BLaER1 treated with 17β-estradiol and CSF1 and Interleukin-3, amounts not matched to agents 10 nM and 100 nM (cell line): Measurements from ENCODE around the gene EMC8.

Experiments used
- H3K27ac ChIP-seq, 11 experiments: shearing (Covaris generic); formaldehyde crosslinking; 2 replicates each; pipeline ENCODE4 v1.8.1; 2022
- H3K27me3 ChIP-seq, 11 experiments: shearing (Covaris generic); formaldehyde crosslinking; 2 replicates each; pipeline ENCODE4 v1.8.1; 2022
- H3K36me3 ChIP-seq, 11 experiments: shearing (Covaris generic); formaldehyde crosslinking; 2 replicates each; pipeline ENCODE4 v1.8.1; 2022
- H3K4me1 ChIP-seq, 10 experiments: shearing (Covaris generic); formaldehyde crosslinking; 2 replicates each; pipeline ENCODE4 v1.8.1; 2022
- H3K4me2 ChIP-seq, 11 experiments: shearing (Covaris generic); formaldehyde crosslinking; 2 replicates each; pipeline ENCODE4 v1.8.1; 2022
- H3K4me3 ChIP-seq, 10 experiments: shearing (Covaris generic); formaldehyde crosslinking; 2 replicates each; pipeline ENCODE4 v1.8.1; 2022
- H3K9ac ChIP-seq, 11 experiments: shearing (Covaris generic); formaldehyde crosslinking; 2 replicates each; pipeline ENCODE4 v1.8.1; 2022
- H3K9me3 ChIP-seq, 11 experiments: shearing (Covaris generic); formaldehyde crosslinking; replicated peaks in 1 of 11; 2 replicates each; pipeline ENCODE4 v1.8.1; 2022
- H4K20me1 ChIP-seq, 11 experiments: shearing (Covaris generic); formaldehyde crosslinking; 2 replicates each; pipeline ENCODE4 v1.8.1; 2022
- Cebpa-rat ChIP-seq, 11 experiments: shearing (Covaris generic); IDR thresholded peaks; 2 replicates each; pipeline ENCODE4 v1.8.1; 2022

Gene EMC8

GRCh38 chr16:85746460-85747215 lies 52.7 kb downstream of the EMC8 start:
- H3K9ac ChIP-seq: no peak overlapping the region
- H3K36me3 ChIP-seq: peaks cover 0 to 6% (median 0%) of the 10 kb centered on the region in 11 experiments; a peak in 1 of 22 replicates
- H4K20me1 ChIP-seq: peaks cover 0 to 69% (median 27%) of the 10 kb centered on the region in 11 experiments; a peak in 15 of 22 replicates
- peak overlapping the region in 10 of 11 experiments; percentile 3 to 100 (median 74); a peak in 19 of 22 replicates for H3K4me2 ChIP-seq
- no peak overlapping the region for H3K4me3 ChIP-seq
- no peak for TF ChIP-seq Cebpa-rat (IDR thresholded peaks at IDR 0.05)
- H3K27ac ChIP-seq: no peak overlapping the region
- H3K9me3 ChIP-seq: no peaks in the 10 kb centered on the region
- H3K4me1 ChIP-seq: peaks cover 23 to 85% (median 64%) of the 10 kb centered on the region in 10 experiments
- peaks cover 0 to 22% (median 0%) of the 10 kb centered on the region in 11 experiments; a peak in 7 of 22 replicates for H3K27me3 ChIP-seq

GRCh38 chr16:85738923-85739715 lies 60.2 kb downstream of the EMC8 start:
- Histone ChIP-seq H3K36me3 (peaks cover 0 to 17% (median 0%) of the 10 kb centered on the region in 11 experiments; a peak in 2 of 22 replicates), H3K27me3 (peaks cover 0 to 13% (median 0%) of the 10 kb centered on the region in 11 experiments; a peak in 3 of 22 replicates), H3K9ac (no peak overlapping the region), H3K9me3 (no peaks in the 10 kb centered on the region), H3K4me2 (0 out of 22 replicates have a peak overlapping the region, but pooled peaks of 1 of the 11 experiments have one; percentile 2), H3K27ac (no peak overlapping the region), H3K4me1 (peaks cover 22 to 61% (median 38%) of the 10 kb centered on the region in 10 experiments), H3K4me3 (no peak overlapping the region), H4K20me1 (peaks cover 0 to 47% (median 13%) of the 10 kb centered on the region in 11 experiments; a peak in 11 of 22 replicates)
- TF ChIP-seq Cebpa-rat (IDR thresholded peaks at IDR 0.05): no peak

GRCh38 chr16:85736921-85737320 lies 62.4 kb downstream of the EMC8 start:
- H3K4me1 ChIP-seq: peaks cover 37 to 72% (median 56%) of the 10 kb centered on the region in 10 experiments
- peaks cover 0 to 13% (median 0%) of the 10 kb centered on the region in 11 experiments; a peak in 3 of 22 replicates for H3K27me3 ChIP-seq
- no peak for TF ChIP-seq Cebpa-rat (IDR thresholded peaks at IDR 0.05)
- H3K4me2 ChIP-seq: peak overlapping the region in 9 of 11 experiments; percentile 75 to 95 (median 82); a peak in 13 of 22 replicates
- no peak overlapping the region for H3K27ac ChIP-seq
- no peaks in the 10 kb centered on the region for H3K9me3 ChIP-seq
- H3K36me3 ChIP-seq: peaks cover 0 to 19% (median 0%) of the 10 kb centered on the region in 11 experiments; a peak in 3 of 22 replicates
- peaks cover 0 to 31% (median 13%) of the 10 kb centered on the region in 11 experiments; a peak in 11 of 22 replicates for H4K20me1 ChIP-seq
- no peak overlapping the region for H3K9ac ChIP-seq
- no peak overlapping the region for H3K4me3 ChIP-seq

GRCh38 chr16:85735946-85736345 lies 63.4 kb downstream of the EMC8 start:
- no peaks in the 10 kb centered on the region for H3K9me3 ChIP-seq
- H3K27me3 ChIP-seq: peaks cover 0 to 13% (median 0%) of the 10 kb centered on the region in 11 experiments; a peak in 3 of 22 replicates
- peaks cover 37 to 77% (median 63%) of the 10 kb centered on the region in 10 experiments for H3K4me1 ChIP-seq
- H3K4me3 ChIP-seq: no peak overlapping the region
- H3K9ac ChIP-seq: 0 out of 22 replicates have a peak overlapping the region, but pooled peaks of 1 of the 11 experiments have one; percentile 16
- peaks cover 0 to 11% (median 0%) of the 10 kb centered on the region in 11 experiments; a peak in 3 of 22 replicates for H3K36me3 ChIP-seq
- no peak for TF ChIP-seq Cebpa-rat (IDR thresholded peaks at IDR 0.05)
- peaks cover 0 to 31% (median 13%) of the 10 kb centered on the region in 11 experiments; a peak in 11 of 22 replicates for H4K20me1 ChIP-seq
- H3K27ac ChIP-seq: no peak overlapping the region
- H3K4me2 ChIP-seq: peak overlapping the region; percentile 73 to 95 (median 80); a peak in 21 of 22 replicates

DNA sequence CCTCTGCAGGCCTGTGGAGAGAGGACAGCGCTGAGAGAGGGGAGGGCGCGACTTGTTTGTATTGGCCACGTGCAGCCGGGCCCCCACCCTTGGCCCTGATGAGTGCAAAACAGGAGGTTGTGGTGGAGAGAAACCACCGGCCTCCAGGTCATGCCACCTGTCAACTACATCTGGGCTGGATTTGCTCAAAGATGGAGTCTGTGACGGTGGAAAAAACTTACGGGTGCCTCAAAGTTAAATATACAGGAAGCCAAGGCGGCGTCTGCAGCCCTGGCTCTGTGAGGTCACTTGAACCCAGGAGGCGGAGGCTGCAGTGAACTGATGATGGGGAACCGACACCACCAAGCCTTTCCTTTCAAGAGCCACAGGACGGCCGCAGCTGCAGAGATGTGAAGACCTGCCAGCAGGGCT lies 64.1 kb downstream of the EMC8 start:
- Histone ChIP-seq H3K4me2 (peak overlapping the region; percentile 73 to 95 (median 80)), H4K20me1 (peaks cover 0 to 31% (median 13%) of the 10 kb centered on the region in 11 experiments; a peak in 11 of 22 replicates), H3K9ac (peak overlapping the region in 8 of 11 experiments; percentile 2 to 53 (median 37); a peak in 12 of 22 replicates), H3K27ac (peak overlapping the region in 9 of 11 experiments; percentile 13 to 83 (median 72); a peak in 15 of 22 replicates), H3K4me3 (peak overlapping the region in 5 of 10 experiments; percentile 2 to 39 (median 13); a peak in 5 of 20 replicates), H3K36me3 (peaks cover 0 to 5% (median 0%) of the 10 kb centered on the region in 11 experiments; a peak in 1 of 22 replicates), H3K9me3 (no peaks in the 10 kb centered on the region), H3K27me3 (peaks cover 0 to 13% (median 0%) of the 10 kb centered on the region in 11 experiments; a peak in 3 of 22 replicates), H3K4me1 (peaks cover 40 to 83% (median 70%) of the 10 kb centered on the region in 10 experiments)
- TF ChIP-seq Cebpa-rat (IDR thresholded peaks at IDR 0.05): no peak

- TF ChIP-seq Cebpa-rat (IDR thresholded peaks at IDR 0.05): no peak
- Histone ChIP-seq H3K4me3 (peak overlapping the region in 5 of 10 experiments; percentile 2 to 39 (median 13); a peak in 4 of 20 replicates), H3K36me3 (peaks cover 0 to 5% (median 0%) of the 10 kb centered on the region in 11 experiments; a peak in 1 of 22 replicates), H4K20me1 (peaks cover 0 to 31% (median 13%) of the 10 kb centered on the region in 11 experiments; a peak in 11 of 22 replicates), H3K4me2 (peak overlapping the region; percentile 73 to 95 (median 80)), H3K9me3 (no peaks in the 10 kb centered on the region), H3K27ac (peak overlapping the region in 9 of 11 experiments; percentile 65 to 83 (median 72); a peak in 18 of 22 replicates), H3K27me3 (peaks cover 0 to 13% (median 0%) of the 10 kb centered on the region in 11 experiments; a peak in 3 of 22 replicates), H3K9ac (peak overlapping the region in 8 of 11 experiments; percentile 2 to 53 (median 41); a peak in 13 of 22 replicates), H3K4me1 (peaks cover 48 to 91% (median 78%) of the 10 kb centered on the region in 10 experiments)
Observed at GRCh38 chr16:85734311-85735017, 64.9 kb downstream of the EMC8 start.

GRCh38 chr16:85733839-85734170 lies 65.5 kb downstream of the EMC8 start:
- no peak for TF ChIP-seq Cebpa-rat (IDR thresholded peaks at IDR 0.05)
- Histone ChIP-seq H3K27ac (peak overlapping the region in 9 of 11 experiments; percentile 65 to 83 (median 72); a peak in 18 of 22 replicates), H3K4me3 (no peak overlapping the region), H3K4me1 (peaks cover 54 to 93% (median 85%) of the 10 kb centered on the region in 10 experiments), H3K36me3 (peaks cover 0 to 5% (median 0%) of the 10 kb centered on the region in 11 experiments; a peak in 1 of 22 replicates), H3K27me3 (peaks cover 0 to 13% (median 0%) of the 10 kb centered on the region in 11 experiments; a peak in 3 of 22 replicates), H3K9me3 (no peaks in the 10 kb centered on the region), H3K4me2 (peak overlapping the region; percentile 73 to 95 (median 80); a peak in 21 of 22 replicates), H3K9ac (peak overlapping the region in 9 of 11 experiments; percentile 21 to 57 (median 47); a peak in 15 of 22 replicates), H4K20me1 (peaks cover 0 to 29% (median 13%) of the 10 kb centered on the region in 11 experiments; a peak in 11 of 22 replicates)
